Measurements from ENCODE around the gene ACOT8.
A peak's percentile ranks its signal among the peaks of the same experiment; 100 is the strongest.

ACOT8 gene

DNA sequence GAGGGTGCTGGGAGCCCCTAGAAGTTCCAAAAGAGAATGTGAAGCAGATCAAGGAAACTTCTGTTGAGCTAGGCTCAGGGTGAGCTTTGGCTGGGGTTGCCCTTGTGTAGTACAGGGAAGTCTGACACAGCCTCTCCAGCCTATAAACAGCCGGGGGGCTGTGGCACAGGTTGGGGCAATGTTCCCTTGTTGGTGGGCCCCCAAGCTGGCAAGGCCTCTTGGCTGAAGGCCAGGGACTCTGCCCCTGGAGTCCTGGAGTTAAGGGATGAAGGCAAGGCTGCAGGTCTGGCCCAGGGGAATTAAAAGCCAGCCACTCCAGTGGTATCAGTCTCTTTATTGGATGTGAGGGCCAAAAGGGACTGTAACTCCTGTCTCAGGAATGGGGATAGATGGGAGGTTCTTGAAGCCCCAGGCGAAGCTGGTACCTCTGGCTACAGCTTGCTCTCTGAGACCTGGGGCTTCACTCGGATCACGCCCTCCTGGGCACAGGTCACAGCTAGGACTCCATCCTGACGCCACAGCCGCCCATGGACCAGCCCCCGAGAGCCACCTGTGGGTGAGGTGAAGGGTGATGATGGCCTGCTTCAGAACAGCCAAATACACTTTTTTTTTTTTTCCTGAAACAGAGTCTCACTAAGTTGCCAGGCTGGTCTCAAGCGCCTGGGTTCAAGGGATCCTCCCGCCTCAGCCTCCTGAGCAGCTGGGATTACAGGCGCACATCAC, 15.6 kb downstream of the ACOT8 start (continued):
- TF ChIP-seq ZNF70 (CRISPR knock-in tag; IDR thresholded peaks at IDR 0.05) = no peak
- TF ChIP-seq PPARA (CRISPR knock-in tag; IDR thresholded peaks at IDR 0.05; ENCODE audit: borderline replicate concordance) = no peak
- TF ChIP-seq, protein P1, sequence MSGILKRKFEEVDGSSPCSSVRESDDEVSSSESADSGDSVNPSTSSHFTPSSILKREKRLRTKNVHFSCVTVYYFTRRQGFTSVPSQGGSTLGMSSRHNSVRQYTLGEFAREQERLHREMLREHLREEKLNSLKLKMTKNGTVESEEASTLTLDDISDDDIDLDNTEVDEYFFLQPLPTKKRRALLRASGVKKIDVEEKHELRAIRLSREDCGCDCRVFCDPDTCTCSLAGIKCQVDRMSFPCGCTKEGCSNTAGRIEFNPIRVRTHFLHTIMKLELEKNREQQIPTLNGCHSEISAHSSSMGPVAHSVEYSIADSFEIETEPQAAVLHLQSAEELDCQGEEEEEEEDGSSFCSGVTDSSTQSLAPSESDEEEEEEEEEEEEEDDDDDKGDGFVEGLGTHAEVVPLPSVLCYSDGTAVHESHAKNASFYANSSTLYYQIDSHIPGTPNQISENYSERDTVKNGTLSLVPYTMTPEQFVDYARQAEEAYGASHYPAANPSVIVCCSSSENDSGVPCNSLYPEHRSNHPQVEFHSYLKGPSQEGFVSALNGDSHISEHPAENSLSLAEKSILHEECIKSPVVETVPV (CRISPR knock-in tag; IDR thresholded peaks at IDR 0.05) = no peak
- no peak for TF ChIP-seq ZFP30 (CRISPR knock-in tag; IDR thresholded peaks at IDR 0.05)
- TF ChIP-seq CSDC2 (CRISPR knock-in tag; IDR thresholded peaks at IDR 0.05) = no peak
- TF ChIP-seq GLIS3 (CRISPR knock-in tag; IDR thresholded peaks at IDR 0.05) = no peak
- no peak for TF ChIP-seq ISL1 (CRISPR knock-in tag; IDR thresholded peaks at IDR 0.05)
- TF ChIP-seq ZNF8 (CRISPR knock-in tag; IDR thresholded peaks at IDR 0.05) = no peak
- TF ChIP-seq OSR1 (CRISPR knock-in tag; IDR thresholded peaks at IDR 0.05) = no peak

- no peak for ATAC-seq
- TF ChIP-seq BACH2 (CRISPR knock-in tag; IDR thresholded peaks at IDR 0.05; ENCODE audit: borderline replicate concordance) = no peak
- no peak for TF ChIP-seq ZC3H10 (CRISPR knock-in tag; IDR thresholded peaks at IDR 0.05)
- no peak for TF ChIP-seq TCF4 (CRISPR knock-in tag; IDR thresholded peaks at IDR 0.05; ENCODE audit: borderline replicate concordance)
- no peak for TF ChIP-seq CSDC2 (CRISPR knock-in tag; IDR thresholded peaks at IDR 0.05)
- TF ChIP-seq ARNTL (CRISPR knock-in tag; IDR thresholded peaks at IDR 0.05; ENCODE audit: borderline replicate concordance, low read depth) = no peak
- TF ChIP-seq TSHZ2 (CRISPR knock-in tag; IDR thresholded peaks at IDR 0.05) = no peak
- no peak for TF ChIP-seq GLIS3 (CRISPR knock-in tag; IDR thresholded peaks at IDR 0.05)
- TF ChIP-seq SNAI2 (CRISPR knock-in tag; IDR thresholded peaks at IDR 0.05) = no peak
- TF ChIP-seq, protein P1 (CRISPR knock-in tag; IDR thresholded peaks at IDR 0.05) = no peak
- TF ChIP-seq CREB5 (CRISPR knock-in tag; IDR thresholded peaks at IDR 0.05; ENCODE audit: low read depth) = no peak
- no peak for TF ChIP-seq ZFP30 (CRISPR knock-in tag; IDR thresholded peaks at IDR 0.05)
- TF ChIP-seq ZNF8 (CRISPR knock-in tag; IDR thresholded peaks at IDR 0.05) = no peak
- TF ChIP-seq ZNF565 (CRISPR knock-in tag; conservative IDR thresholded peaks at IDR 0.05; ENCODE audit: low read depth) = no peak
- TF ChIP-seq ESRRG (CRISPR knock-in tag; IDR thresholded peaks at IDR 0.05) = no peak
- TF ChIP-seq TOX (CRISPR knock-in tag; IDR thresholded peaks at IDR 0.05; ENCODE audit: borderline replicate concordance) = no peak
- TF ChIP-seq ZFP3 (CRISPR knock-in tag; IDR thresholded peaks at IDR 0.05) = no peak
- TF ChIP-seq OSR1 (CRISPR knock-in tag; IDR thresholded peaks at IDR 0.05) = no peak
- no peak for TF ChIP-seq PATZ1 (CRISPR knock-in tag; IDR thresholded peaks at IDR 0.05; ENCODE audit: borderline replicate concordance)
Observed at GRCh38 chr20:45840700-45841198, 16.4 kb downstream of the ACOT8 start.

DNA sequence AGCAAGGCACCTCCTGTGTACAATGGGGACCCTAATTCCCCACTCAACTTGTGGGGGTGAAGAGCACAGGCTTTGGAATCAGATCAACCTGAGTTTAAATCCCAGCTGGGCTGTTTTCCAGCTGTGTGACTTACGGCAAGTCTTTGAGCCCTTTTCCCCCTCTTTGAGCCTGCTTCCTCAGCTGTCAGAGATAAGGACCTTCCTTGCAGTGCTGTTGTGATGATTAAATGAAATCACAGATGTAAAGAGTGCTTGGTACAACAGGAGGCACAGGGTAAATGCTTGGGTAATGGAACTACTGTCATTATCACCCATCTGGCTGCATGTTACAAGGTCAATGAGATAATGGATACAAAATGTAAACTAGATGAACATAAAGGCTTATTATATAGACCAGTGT, 20.4 kb downstream of the ACOT8 start:
- TF ChIP-seq TSHZ2 (CRISPR knock-in tag; IDR thresholded peaks at IDR 0.05) (no peak), CREB5 (CRISPR knock-in tag; IDR thresholded peaks at IDR 0.05; ENCODE audit: low read depth) (no peak), OSR1 (CRISPR knock-in tag; IDR thresholded peaks at IDR 0.05) (no peak), TCF4 (CRISPR knock-in tag; IDR thresholded peaks at IDR 0.05; ENCODE audit: borderline replicate concordance) (peak; percentile 62; the same call in 1 of the 2 replicates)
- TF ChIP-seq, protein P1 (CRISPR knock-in tag; IDR thresholded peaks at IDR 0.05) = no peak
- no peak for ATAC-seq

Data from SK-N-SH treated with all-trans-retinoic acid at 6 μM for 48 hours (cell line).